ENCODE data around the gene VWA5B1.

Gene VWA5B1

GRCh38 chr1:20373764-20374163, 83.1 kb downstream of the VWA5B1 start:
- no peak for DNase-seq
- in situ Hi-C loops (cut with HindIII; ENCODE audit: low pct_ligation_motif_present, low pct_unique_long_range_greater_than_20kb, low sequenced_read_pairs): no loop called here

GRCh38 chr1:20375563-20375962, 84.9 kb downstream of the VWA5B1 start:
- no peak for DNase-seq
- in situ Hi-C loops (cut with HindIII; ENCODE audit: low pct_ligation_motif_present, low pct_unique_long_range_greater_than_20kb, low sequenced_read_pairs): no loop called here

GRCh38 chr1:20376171-20376570, 85.5 kb downstream of the VWA5B1 start:
- DNase-seq: no peak
- in situ Hi-C loops (cut with HindIII; ENCODE audit: low pct_ligation_motif_present, low pct_unique_long_range_greater_than_20kb, low sequenced_read_pairs): no loop called here

GRCh38 chr1:20376880-20377494, 86.3 kb downstream of the VWA5B1 start:
- in situ Hi-C loops (cut with HindIII; ENCODE audit: low pct_ligation_motif_present, low pct_unique_long_range_greater_than_20kb, low sequenced_read_pairs): no loop called here
- peak; percentile 31 for DNase-seq

GRCh38 chr1:20377516-20378270, 87.0 kb downstream of the VWA5B1 start:
- in situ Hi-C loops (cut with HindIII; ENCODE audit: low pct_ligation_motif_present, low pct_unique_long_range_greater_than_20kb, low sequenced_read_pairs): no loop called here
- DNase-seq: no peak

- no peak for DNase-seq
- in situ Hi-C loops (cut with HindIII; ENCODE audit: low pct_ligation_motif_present, low pct_unique_long_range_greater_than_20kb, low sequenced_read_pairs): no loop called here
Measured at GRCh38 chr1:20379075-20379474, 88.4 kb downstream of the VWA5B1 start.

- in situ Hi-C loops (cut with HindIII; ENCODE audit: low pct_ligation_motif_present, low pct_unique_long_range_greater_than_20kb, low sequenced_read_pairs): no loop called here
Measured at GRCh38 chr1:20380175-20380574, 89.5 kb downstream of the VWA5B1 start.

GRCh38 chr1:20380616-20381035, 90.0 kb downstream of the VWA5B1 start:
- DNase-seq: peak; percentile 24
- in situ Hi-C loops (cut with HindIII; ENCODE audit: low pct_ligation_motif_present, low pct_unique_long_range_greater_than_20kb, low sequenced_read_pairs): no loop called here

More at GRCh38 chr1:20380175-20380574, 89.5 kb downstream of the VWA5B1 start:
- DNase-seq: no peak

GRCh38 chr1:20381045-20381641, 90.5 kb downstream of the VWA5B1 start:
- in situ Hi-C loops (cut with HindIII; ENCODE audit: low pct_ligation_motif_present, low pct_unique_long_range_greater_than_20kb, low sequenced_read_pairs): no loop called here

GRCh38 chr1:20381961-20382360, 91.3 kb downstream of the VWA5B1 start:
- DNase-seq: no peak
- in situ Hi-C loops (cut with HindIII; ENCODE audit: low pct_ligation_motif_present, low pct_unique_long_range_greater_than_20kb, low sequenced_read_pairs): no loop called here

More at GRCh38 chr1:20381045-20381641, 90.5 kb downstream of the VWA5B1 start:
- no peak for DNase-seq

GRCh38 chr1:20382711-20383110, 92.0 kb downstream of the VWA5B1 start:
- in situ Hi-C loops (cut with HindIII; ENCODE audit: low pct_ligation_motif_present, low pct_unique_long_range_greater_than_20kb, low sequenced_read_pairs): no loop called here
- no peak for DNase-seq

GRCh38 chr1:20383631-20384030, 93.0 kb downstream of the VWA5B1 start:
- in situ Hi-C loops (cut with HindIII; ENCODE audit: low pct_ligation_motif_present, low pct_unique_long_range_greater_than_20kb, low sequenced_read_pairs): no loop called here
- no peak for DNase-seq

GRCh38 chr1:20385630-20386029, 95.0 kb downstream of the VWA5B1 start:
- DNase-seq: no peak
- in situ Hi-C loops (cut with HindIII; ENCODE audit: low pct_ligation_motif_present, low pct_unique_long_range_greater_than_20kb, low sequenced_read_pairs): no loop called here

GRCh38 chr1:20386323-20387081, 95.8 kb downstream of the VWA5B1 start:
- no peak for DNase-seq
- in situ Hi-C loops (cut with HindIII; ENCODE audit: low pct_ligation_motif_present, low pct_unique_long_range_greater_than_20kb, low sequenced_read_pairs): no loop called here

- no peak for DNase-seq
- in situ Hi-C loops (cut with HindIII; ENCODE audit: low pct_ligation_motif_present, low pct_unique_long_range_greater_than_20kb, low sequenced_read_pairs): no loop called here
Measured at GRCh38 chr1:20389571-20389970, 98.9 kb downstream of the VWA5B1 start.

GRCh38 chr1:20390589-20391331, 100.1 kb downstream of the VWA5B1 start:
- no peak for DNase-seq
- in situ Hi-C loops (cut with HindIII; ENCODE audit: low pct_ligation_motif_present, low pct_unique_long_range_greater_than_20kb, low sequenced_read_pairs): no loop called here

GRCh38 chr1:20395255-20395654, 104.6 kb downstream of the VWA5B1 start:
- in situ Hi-C loops (cut with HindIII; ENCODE audit: low pct_ligation_motif_present, low pct_unique_long_range_greater_than_20kb, low sequenced_read_pairs): no loop called here
- no peak for DNase-seq

GRCh38 chr1:20398744-20399143, 108.1 kb downstream of the VWA5B1 start:
- in situ Hi-C loops (cut with HindIII; ENCODE audit: low pct_ligation_motif_present, low pct_unique_long_range_greater_than_20kb, low sequenced_read_pairs): no loop called here
- no peak for DNase-seq

Measured in ACHN (cell line).